ENCODE results near the gene DGKQ. TPM values are rescaled to one million over a fixed set of nuclear protein-coding genes. Genes with fewer than 3 reads are reported as not detected.

Gene DGKQ
- total RNA-seq, 1 experiment from 2014 or later, result 22.0 TPM

GRCh38 chr4:954211-955020 lies 19.0 kb downstream of the DGKQ start:
- no peaks in the 10 kb centered on the region for H3K27me3 ChIP-seq (ENCODE audit: insufficient read depth, low read length)
- intact Hi-C loops (cut with micrococcal nuclease), result no loop called here
- POLR2A ChIA-PET, result no interaction called here
- H3K4me2 ChIP-seq (ENCODE audit: low read length), result no peak overlapping the region
- TF ChIP-seq ELF1 (IDR thresholded peaks at IDR 0.05; ENCODE audit: borderline replicate concordance, low read depth), result no peak
- no peak for TF ChIP-seq ATF3 (IDR thresholded peaks at IDR 0.05)
- no peak for TF ChIP-seq MAX (IDR thresholded peaks at IDR 0.05)
- TF ChIP-seq SIN3A (IDR thresholded peaks at IDR 0.05; ENCODE audit: low read depth), result no peak
- no peak for TF ChIP-seq ZNF274 (IDR thresholded peaks at IDR 0.05; ENCODE audit: low read depth, low read length)
- H3K9ac ChIP-seq (ENCODE audit: low read length), result no peak overlapping the region
- BruUV-seq (replicated peaks), result no TSS peak
- ATAC-seq (no peak), DNase-seq (ENCODE audit: low read depth, low spot score) (no peak)
- no peaks in the 10 kb centered on the region for H3K9me3 ChIP-seq (ENCODE audit: control insufficient read depth in 1 of 2, insufficient read depth in 1 of 2, low read depth in 1 of 2, low read length in 2 of 2)
- H4K20me1 ChIP-seq (ENCODE audit: insufficient read depth), result no peaks in the 10 kb centered on the region
- no peaks in the 10 kb centered on the region for H3K36me3 ChIP-seq (ENCODE audit: control insufficient read depth in 1 of 2, insufficient read depth in 2 of 2, low read length in 2 of 2)
- H3K4me1 ChIP-seq (ENCODE audit: control insufficient read depth in 1 of 2, insufficient read depth in 2 of 2, low read length in 2 of 2), result no peaks in the 10 kb centered on the region
- no peaks in the 10 kb centered on the region for H3K79me2 ChIP-seq (ENCODE audit: insufficient read depth, low read length)
- no peak overlapping the region for H2AFZ ChIP-seq (ENCODE audit: low read depth, low read length, poor library complexity, severe bottlenecking)
- H3K4me3 ChIP-seq (replicated peaks in 1 of 2; ENCODE audit: low read depth in 1 of 2, low read length in 2 of 2), result no peak overlapping the region
- no peaks in the 10 kb centered on the region for H3K9me2 ChIP-seq (ENCODE audit: insufficient read depth)
- CTCF ChIA-PET, result no interaction called here
- no peak overlapping the region for H3K27ac ChIP-seq (ENCODE audit: low read depth, low read length)
- RAD21 ChIA-PET (ENCODE audit: low non-redundant PET in 1 of 2, low total read pairs in 2 of 2, uncharacterized antibody in 2 of 2, unreplicated experiment in 2 of 2), result no interaction called here

GRCh38 chr4:953574-953915 lies 19.8 kb downstream of the DGKQ start:
- ChIA-PET POLR2A (no interaction called here), CTCF (no interaction called here), RAD21 (ENCODE audit: low non-redundant PET in 1 of 2, low total read pairs in 2 of 2, uncharacterized antibody in 2 of 2, unreplicated experiment in 2 of 2) (no interaction called here)
- ATAC-seq (no peak), DNase-seq (ENCODE audit: low read depth, low spot score) (no peak)
- no peaks in the 10 kb centered on the region for H3K27me3 ChIP-seq (ENCODE audit: insufficient read depth, low read length)
- no peaks in the 10 kb centered on the region for H4K20me1 ChIP-seq (ENCODE audit: insufficient read depth)
- no peak overlapping the region for H3K4me2 ChIP-seq (ENCODE audit: low read length)
- H3K36me3 ChIP-seq (ENCODE audit: control insufficient read depth in 1 of 2, insufficient read depth in 2 of 2, low read length in 2 of 2), result no peaks in the 10 kb centered on the region
- H3K4me1 ChIP-seq (ENCODE audit: control insufficient read depth in 1 of 2, insufficient read depth in 2 of 2, low read length in 2 of 2), result no peaks in the 10 kb centered on the region
- BruUV-seq (replicated peaks), result no TSS peak
- H3K9me3 ChIP-seq (ENCODE audit: control insufficient read depth in 1 of 2, insufficient read depth in 1 of 2, low read depth in 1 of 2, low read length in 2 of 2), result no peaks in the 10 kb centered on the region
- no peak overlapping the region for H3K27ac ChIP-seq (ENCODE audit: low read depth, low read length)
- H3K79me2 ChIP-seq (ENCODE audit: insufficient read depth, low read length), result no peaks in the 10 kb centered on the region
- intact Hi-C loops (cut with micrococcal nuclease), result no loop called here
- no peak overlapping the region for H2AFZ ChIP-seq (ENCODE audit: low read depth, low read length, poor library complexity, severe bottlenecking)
- H3K4me3 ChIP-seq (replicated peaks in 1 of 2; ENCODE audit: low read depth in 1 of 2, low read length in 2 of 2), result no peak overlapping the region
- no peak overlapping the region for H3K9ac ChIP-seq (ENCODE audit: low read length)
- H3K9me2 ChIP-seq (ENCODE audit: insufficient read depth), result no peaks in the 10 kb centered on the region
- no peak for TF ChIP-seq SRF (IDR thresholded peaks at IDR 0.05; ENCODE audit: low read depth)
- no peak for TF ChIP-seq POLR2AphosphoS5 (IDR thresholded peaks at IDR 0.05; ENCODE audit: low read depth, low read length)
- no peak for TF ChIP-seq ZNF274 (IDR thresholded peaks at IDR 0.05; ENCODE audit: low read depth, low read length)
- TF ChIP-seq TCF7L2 (IDR thresholded peaks at IDR 0.05; ENCODE audit: borderline replicate concordance, extremely low read depth, insufficient read depth, insufficient read length), result no peak
